Thoracic aorta (tissue), 2 donors: ENCODE results near the gene NME9. TPM values are rescaled to one million over a fixed set of nuclear protein-coding genes. Genes with fewer than 3 reads are reported as not detected.

ENCODE experiments used
- ATAC-seq: fragments of 150-250 bp; one replicate; pipeline ENCODE4 v1.8.0; 2017; ENCODE audit warnings: low read depth; ENCODE audit not compliant: insufficient number of reproducible peaks, low FRiP score
- DNase-seq: peaks from one replicate; pipeline ENCODE4 v3.0.0-alpha.2; 2020; ENCODE audit warnings: low spot score
- H3K27ac ChIP-seq, 2 donors: fragments of 200-600 bp; sonication (generic); 1 replicate in 1 of 2; 2 replicates in 1 of 2; pipeline ENCODE4 v1.5.1; 2016; ENCODE audit warnings: mild to moderate bottlenecking in 2 of 2, moderate library complexity in 2 of 2
- H3K27me3 ChIP-seq: fragments of 200-600 bp; sonication (generic); replicated peaks from 2 replicates; pipeline ENCODE4 v1.6.0; 2016; ENCODE audit warnings: mild to moderate bottlenecking; ENCODE audit not compliant: insufficient read depth
- H3K36me3 ChIP-seq: fragments of 200-600 bp; sonication (generic); one replicate; pipeline ENCODE4 v1.5.1; 2016
- H3K4me1 ChIP-seq, 2 donors: fragments of 200-600 bp; sonication (generic); 1 replicate in 1 of 2; 2 replicates in 1 of 2; pipeline versions ENCODE4 v1.5.1 to v1.6.0; 2016; ENCODE audit warnings: low read depth in 2 of 2, mild to moderate bottlenecking in 1 of 2; ENCODE audit not compliant: control insufficient read depth in 1 of 2
- H3K4me3 ChIP-seq: fragments of 200-600 bp; sonication (generic); 2 replicates; pipeline ENCODE4 v1.5.1; 2016; ENCODE audit warnings: mild to moderate bottlenecking
- H3K9me3 ChIP-seq: fragments of 200-600 bp; sonication (generic); 2 replicates; pipeline ENCODE4 v1.5.1; 2016
- total RNA-seq, 2 donors: library from RNA; depleted of rRNA; stranded (reverse); fragments of >200 nt; gene quantifications; one replicate each; pipeline versions ENCODE4 v1.1.0 to v1.2.3, GENCODE V29; 2016
- TF ChIP-seq, protein P1 (sequence below): fragments of 200-600 bp; sonication (generic); IDR thresholded peaks from one replicate; pipeline ENCODE4 v1.5.1; 2019; ENCODE audit warnings: antibody characterized with exemption

NME9 gene
- total RNA-seq, 2 donors from 2014 or later, result not detected

DNA sequence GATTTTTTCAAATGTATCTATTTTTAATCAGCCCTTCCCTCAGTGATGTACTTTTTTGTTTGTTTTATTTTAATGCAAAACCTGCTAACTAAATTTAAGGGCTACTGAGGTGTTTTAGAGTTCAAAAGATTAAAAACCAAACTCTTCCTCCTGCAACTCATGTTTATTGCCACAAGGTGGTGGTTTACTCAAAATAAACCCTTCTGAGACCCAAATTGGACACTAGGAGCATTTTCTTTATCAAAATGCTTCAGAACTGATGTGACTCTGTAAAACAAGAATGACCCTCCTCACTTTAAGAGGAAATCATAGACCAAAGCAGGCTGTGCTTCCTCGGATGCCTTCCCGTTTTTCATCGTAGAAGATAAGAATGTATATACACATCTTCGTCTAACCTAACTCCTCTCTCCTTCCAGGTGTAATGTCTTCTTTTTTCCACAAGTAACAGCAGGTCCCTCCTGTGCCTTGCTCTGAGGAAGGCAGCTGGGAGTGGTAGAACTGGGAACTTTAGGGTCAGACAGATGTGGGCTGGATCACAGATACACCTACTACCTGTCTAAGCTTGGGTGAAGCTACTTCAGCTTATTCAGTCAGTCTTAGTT lies 2.9 kb upstream of the NME9 start:
- ATAC-seq (no peak), DNase-seq (no peak)
- Histone ChIP-seq H3K9me3 (no peaks in the 10 kb centered on the region), H3K4me3 (no peak overlapping the region), H3K27me3 (no peaks in the 10 kb centered on the region), H3K36me3 (no peaks in the 10 kb centered on the region), H3K27ac (no peak overlapping the region), H3K4me1 (peaks cover 0 to 14% of the 10 kb centered on the region in 2 donors)
- TF ChIP-seq, protein P1, sequence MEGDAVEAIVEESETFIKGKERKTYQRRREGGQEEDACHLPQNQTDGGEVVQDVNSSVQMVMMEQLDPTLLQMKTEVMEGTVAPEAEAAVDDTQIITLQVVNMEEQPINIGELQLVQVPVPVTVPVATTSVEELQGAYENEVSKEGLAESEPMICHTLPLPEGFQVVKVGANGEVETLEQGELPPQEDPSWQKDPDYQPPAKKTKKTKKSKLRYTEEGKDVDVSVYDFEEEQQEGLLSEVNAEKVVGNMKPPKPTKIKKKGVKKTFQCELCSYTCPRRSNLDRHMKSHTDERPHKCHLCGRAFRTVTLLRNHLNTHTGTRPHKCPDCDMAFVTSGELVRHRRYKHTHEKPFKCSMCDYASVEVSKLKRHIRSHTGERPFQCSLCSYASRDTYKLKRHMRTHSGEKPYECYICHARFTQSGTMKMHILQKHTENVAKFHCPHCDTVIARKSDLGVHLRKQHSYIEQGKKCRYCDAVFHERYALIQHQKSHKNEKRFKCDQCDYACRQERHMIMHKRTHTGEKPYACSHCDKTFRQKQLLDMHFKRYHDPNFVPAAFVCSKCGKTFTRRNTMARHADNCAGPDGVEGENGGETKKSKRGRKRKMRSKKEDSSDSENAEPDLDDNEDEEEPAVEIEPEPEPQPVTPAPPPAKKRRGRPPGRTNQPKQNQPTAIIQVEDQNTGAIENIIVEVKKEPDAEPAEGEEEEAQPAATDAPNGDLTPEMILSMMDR, result peak; percentile 69

GRCh38 chr3:138331143-138331894 lies 1.7 kb upstream of the NME9 start:
- H3K27ac ChIP-seq, result no peak overlapping the region
- no peaks in the 10 kb centered on the region for H3K9me3 ChIP-seq
- DNase-seq, result no peak
- no peaks in the 10 kb centered on the region for H3K27me3 ChIP-seq
- ATAC-seq, result no peak
- peaks cover 0 to 12% of the 10 kb centered on the region in 2 donors for H3K4me1 ChIP-seq
- no peaks in the 10 kb centered on the region for H3K36me3 ChIP-seq
- TF ChIP-seq, protein P1, result no peak
- H3K4me3 ChIP-seq, result no peak overlapping the region

GRCh38 chr3:138329984-138330293 lies 288 bp upstream of the NME9 start:
- H3K36me3 ChIP-seq, result no peaks in the 10 kb centered on the region
- DNase-seq (no peak), ATAC-seq (no peak)
- H3K9me3 ChIP-seq, result no peaks in the 10 kb centered on the region
- H3K27ac ChIP-seq, result peak overlapping the region in 1 of 2 donors; percentile 27
- TF ChIP-seq, protein P1, result no peak
- peak overlapping the region; percentile 82 for H3K4me3 ChIP-seq
- H3K4me1 ChIP-seq, result peaks cover 0 to 12% of the 10 kb centered on the region in 2 donors
- no peaks in the 10 kb centered on the region for H3K27me3 ChIP-seq

DNA sequence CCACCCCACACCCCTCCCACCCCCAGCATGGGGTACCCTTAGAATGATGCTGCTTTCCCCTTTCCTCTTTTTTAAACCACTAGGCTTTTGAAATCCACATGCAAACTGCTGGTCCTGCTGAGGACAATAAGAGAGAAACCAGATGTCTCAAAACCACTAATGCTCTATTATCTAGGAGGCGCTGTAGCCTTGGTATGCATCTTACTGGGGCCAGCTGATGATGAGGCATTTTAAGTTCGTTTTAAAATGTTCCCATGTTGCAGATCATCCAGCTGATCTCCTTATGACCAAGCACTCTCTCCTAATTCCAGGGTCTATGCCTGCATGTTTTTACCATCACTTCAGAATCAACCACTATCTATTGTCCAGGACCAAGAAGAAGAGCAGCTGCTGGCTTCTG lies 1.3 kb downstream of the NME9 start:
- Histone ChIP-seq H3K36me3 (no peaks in the 10 kb centered on the region), H3K4me1 (peaks cover 0 to 12% of the 10 kb centered on the region in 2 donors)
- TF ChIP-seq, protein P1, result no peak

DNA sequence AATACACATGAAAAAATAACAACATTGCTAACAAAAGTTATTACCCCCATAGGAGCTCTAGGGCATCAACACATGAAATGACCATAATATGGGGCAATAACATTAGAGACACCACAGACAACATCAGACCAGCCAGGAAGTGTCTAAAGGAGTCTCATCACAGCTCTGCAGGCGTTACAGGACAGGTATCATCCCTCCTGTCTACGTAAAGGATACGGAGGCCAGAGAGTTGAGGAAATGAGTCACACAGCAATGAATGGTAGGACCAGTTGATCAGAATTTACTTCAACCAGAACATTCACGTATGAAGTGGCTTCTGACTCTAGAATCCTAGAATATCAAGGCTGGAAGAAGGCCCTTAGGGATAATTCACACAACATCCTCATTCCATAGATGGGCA lies 1.8 kb downstream of the NME9 start:
- Histone ChIP-seq H3K9me3 (no peaks in the 10 kb centered on the region), H3K4me1 (peaks cover 0 to 12% of the 10 kb centered on the region in 2 donors), H3K27me3 (no peaks in the 10 kb centered on the region), H3K27ac (no peak overlapping the region), H3K4me3 (no peak overlapping the region), H3K36me3 (no peaks in the 10 kb centered on the region)
- DNase-seq (no peak), ATAC-seq (no peak)
- TF ChIP-seq, protein P1, result no peak

More for the DNA sequence above, 1.3 kb downstream of the NME9 start:
- Histone ChIP-seq H3K4me3 (peak overlapping the region; percentile 82), H3K9me3 (no peaks in the 10 kb centered on the region), H3K27me3 (no peaks in the 10 kb centered on the region), H3K27ac (no peak overlapping the region)
- ATAC-seq (no peak), DNase-seq (no peak)
